Common myeloid progenitor, CD34-positive (primary cell): Measurements from ENCODE around the gene SOX4. TPM values are rescaled to one million over a fixed set of nuclear protein-coding genes. Genes with fewer than 3 reads are reported as not detected.
A peak's percentile ranks its signal among the peaks of the same experiment; 100 is the strongest.
"Not testable (repeated sequence)": the region's sequence is repeated elsewhere in the genome, so short reads cannot be mapped to it uniquely, and the experiment has no call there.

Source experiments
- CTCF ChIA-PET: fragments of 350-600 bp; sonication (Branson Sonifier 250); formaldehyde crosslinking; loops from one replicate; lab custom pipeline; 2021; ENCODE audit warnings: antibody characterized with exemption; lab: Charles Lee
- POLR2A ChIA-PET: fragments of 350-600 bp; sonication (Branson Sonifier 250); formaldehyde crosslinking; loops from one replicate; lab custom pipeline; 2021; ENCODE audit warnings: antibody characterized with exemption; lab: Charles Lee
- DNase-seq, 3 donors: peaks; one replicate each; pipeline versions ENCODE4 v3.0.0 to v3.0.0-alpha.2; 2013
- H3K27ac ChIP-seq, 2 experiments: 1 replicate in 1 of 2; 2 replicates in 1 of 2; pipeline ENCODE4 v1.7.0; 2013; ENCODE audit warnings: inconsistent platforms in 2 of 2, low read length in 2 of 2, mild to moderate bottlenecking in 2 of 2, low read depth in 1 of 2, moderate library complexity in 1 of 2; ENCODE audit not compliant: severe bottlenecking in 2 of 2, insufficient read depth in 1 of 2, poor library complexity in 1 of 2
- H3K27me3 ChIP-seq, 5 experiments: replicated peaks in 2 of 5; 1 replicate in 3 of 5; 2 replicates in 2 of 5; pipeline versions ENCODE4 v1.6.1 to v1.7.0; 2013; ENCODE audit warnings: low read length in 4 of 5, mild to moderate bottlenecking in 2 of 5, moderate library complexity in 2 of 5, inconsistent platforms in 1 of 5; ENCODE audit not compliant: insufficient read depth in 5 of 5, control insufficient read depth in 4 of 5
- H3K36me3 ChIP-seq, 4 experiments: 1 replicate in 2 of 4; 2 replicates in 2 of 4; pipeline versions ENCODE4 v1.6.1 to v1.7.0; 2013; ENCODE audit warnings: low read length in 3 of 4, control low read depth in 1 of 4, mild to moderate bottlenecking in 1 of 4; ENCODE audit not compliant: control insufficient read depth in 4 of 4, insufficient read depth in 4 of 4
- H3K4me1 ChIP-seq, 4 experiments: 1 replicate in 3 of 4; 2 replicates in 1 of 4; pipeline versions ENCODE4 v1.6.1 to v1.7.1; 2013; ENCODE audit warnings: low read length in 3 of 4, mild to moderate bottlenecking in 3 of 4, control low read depth in 1 of 4, inconsistent platforms in 1 of 4, moderate library complexity in 1 of 4; ENCODE audit not compliant: control insufficient read depth in 4 of 4, insufficient read depth in 4 of 4; ENCODE audit errors: control extremely low read depth in 1 of 4
- H3K4me3 ChIP-seq, 7 experiments: 1 replicate in 4 of 7; 2 replicates in 3 of 7; pipeline versions ENCODE4 v1.5.1 to v1.7.0; 2013; ENCODE audit warnings: mild to moderate bottlenecking in 7 of 7, low read length in 6 of 7, moderate library complexity in 6 of 7, inconsistent platforms in 2 of 7, low read depth in 2 of 7, control low read depth in 1 of 7; ENCODE audit not compliant: insufficient read depth in 4 of 7, control insufficient read depth in 1 of 7; ENCODE audit errors: extremely low read depth in 1 of 7
- H3K9me3 ChIP-seq, 5 experiments: 1 replicate in 4 of 5; 2 replicates in 1 of 5; pipeline versions ENCODE4 v1.6.1 to v1.7.1; 2013; ENCODE audit warnings: low read length in 4 of 5, mild to moderate bottlenecking in 2 of 5, inconsistent platforms in 1 of 5, low read depth in 1 of 5, moderate library complexity in 1 of 5; ENCODE audit not compliant: control insufficient read depth in 4 of 5, insufficient read depth in 2 of 5; ENCODE audit errors: control extremely low read depth in 1 of 5
- WGBS: methylation state at CpG from one replicate; pipeline ENCODE4 v1.1.5; 2013; ENCODE audit not compliant: insufficient coverage; 5-methylcytosine and 5-hydroxymethylcytosine counted together
- polyA plus RNA-seq: library from polyadenylated mRNA; unstranded; fragments of 120-200 nt; gene quantifications from one replicate; pipeline ENCODE4 v1.2.1, GENCODE V29; 2013

Gene SOX4
- polyA plus RNA-seq, result 70.6 TPM

- Histone ChIP-seq H3K4me3 (peak within 1 kb of the TSS; percentile 96 to 100 (median 99)), H3K9me3 (no peaks in the 10 kb centered on the region), H3K4me1 (peaks cover 11 to 23% (median 15%) of the 10 kb centered on the region in 4 experiments), H3K27me3 (no peaks in the 10 kb centered on the region), H3K36me3 (peaks cover 0 to 17% (median 5%) of the 10 kb centered on the region in 4 experiments), H3K27ac (peak within 1 kb of the TSS; percentile 64 to 85)
- ChIA-PET POLR2A (interaction anchor here (0.6 to 1.9 kb wide), 11 partner anchors 8 to 1190 kb away, joined by 3 to 10 read pairs (median 6); no protein-coding TSS in a partner anchor), CTCF (interaction anchor here (0.9 to 2.1 kb wide), 8 partner anchors 8 to 1029 kb away, joined by 3 to 14 read pairs (median 4); no protein-coding TSS in a partner anchor)
- 0% methylated on average over 11 of the region's 19 CpGs for WGBS
- DNase-seq, result peak; percentile 98 to 99 (median 99)
Measured at GRCh38 chr6:21593412-21593926, at the start of gene SOX4. TSS of gene SOX4 (plus strand) at chr6:21593751. CDS start at chr6:21594535, 784 bp downstream.

- POLR2A ChIA-PET, H3K4me3 ChIP-seq, DNase-seq, CTCF ChIA-PET, H3K27me3 ChIP-seq, H3K36me3 ChIP-seq, H3K4me1 ChIP-seq, H3K27ac ChIP-seq: not testable (repeated sequence)
- H3K9me3 ChIP-seq, result peaks cover 0 to 23% (median 4%) of the 10 kb centered on the region in 5 experiments
- 98% methylated on average over 11 of the region's 27 CpGs for WGBS
Measured at GRCh38 chr6:21552286-21552685, 41.3 kb upstream of the SOX4 start.

- H3K9me3 ChIP-seq, result peaks cover 0 to 12% (median 2%) of the 10 kb centered on the region in 5 experiments
- no peak overlapping the region for H3K4me3 ChIP-seq
- no peak for DNase-seq
- ChIA-PET CTCF (no interaction called here), POLR2A (no interaction called here)
- no peaks in the 10 kb centered on the region for H3K27me3 ChIP-seq
- no peak overlapping the region for H3K27ac ChIP-seq
- no peaks in the 10 kb centered on the region for H3K36me3 ChIP-seq
- no peaks in the 10 kb centered on the region for H3K4me1 ChIP-seq
- 100% methylated on average over 2 of the region's 5 CpGs for WGBS
Measured at GRCh38 chr6:21554286-21554685, 39.3 kb upstream of the SOX4 start.

- ChIA-PET CTCF (no interaction called here), POLR2A (no interaction called here)
- H3K9me3 ChIP-seq, result peaks cover 0 to 3% (median 0%) of the 10 kb centered on the region in 5 experiments
- H3K4me3 ChIP-seq, result no peak overlapping the region
- no peaks in the 10 kb centered on the region for H3K27me3 ChIP-seq
- no peaks in the 10 kb centered on the region for H3K4me1 ChIP-seq
- H3K36me3 ChIP-seq, result no peaks in the 10 kb centered on the region
- DNase-seq, result no peak
- 95% methylated on average over 5 of the region's 5 CpGs for WGBS
- H3K27ac ChIP-seq, result no peak overlapping the region
Measured at GRCh38 chr6:21555197-21555596, 38.4 kb upstream of the SOX4 start.

GRCh38 chr6:21556511-21556910 lies 37.0 kb upstream of the SOX4 start:
- 98% methylated on average over 5 of the region's 6 CpGs for WGBS
- Histone ChIP-seq H3K36me3 (no peaks in the 10 kb centered on the region), H3K4me1 (no peaks in the 10 kb centered on the region), H3K27me3 (no peaks in the 10 kb centered on the region), H3K27ac (no peak overlapping the region), H3K9me3 (no peaks in the 10 kb centered on the region), H3K4me3 (no peak overlapping the region)
- POLR2A ChIA-PET, result no interaction called here
- DNase-seq, result no peak
- CTCF ChIA-PET, result interaction anchor here (1.1 kb wide), 1 partner anchor 10 kb away, joined by 3 read pairs; no protein-coding TSS in a partner anchor

GRCh38 chr6:21556968-21557721 lies 36.4 kb upstream of the SOX4 start:
- 94% methylated on average over 2 of the region's 5 CpGs for WGBS
- POLR2A ChIA-PET, result no interaction called here
- no peaks in the 10 kb centered on the region for H3K27me3 ChIP-seq
- no peak for DNase-seq
- no peaks in the 10 kb centered on the region for H3K36me3 ChIP-seq
- H3K27ac ChIP-seq, result no peak overlapping the region
- H3K9me3 ChIP-seq, result no peaks in the 10 kb centered on the region
- H3K4me3 ChIP-seq, result no peak overlapping the region
- no peaks in the 10 kb centered on the region for H3K4me1 ChIP-seq
- CTCF ChIA-PET, result interaction anchor here (1.1 kb wide), 1 partner anchor 11 kb away, joined by 3 read pairs; no protein-coding TSS in a partner anchor

- no peak for DNase-seq
- CTCF ChIA-PET, result interaction anchor here (0.6 kb wide), 1 partner anchor 86 kb away, joined by 3 read pairs; no protein-coding TSS in a partner anchor
- WGBS, result 92% methylated on average over 3 of the region's 3 CpGs
- H3K9me3 ChIP-seq, result no peaks in the 10 kb centered on the region
- no peaks in the 10 kb centered on the region for H3K4me1 ChIP-seq
- no peak overlapping the region for H3K27ac ChIP-seq
- H3K27me3 ChIP-seq, result no peaks in the 10 kb centered on the region
- H3K36me3 ChIP-seq, result no peaks in the 10 kb centered on the region
- no peak overlapping the region for H3K4me3 ChIP-seq
- POLR2A ChIA-PET, result interaction anchor here (0.5 kb wide), 1 partner anchor 1436 kb away, joined by 3 read pairs; no protein-coding TSS in a partner anchor
Measured at GRCh38 chr6:21559238-21559637, 34.3 kb upstream of the SOX4 start.
